ENCODE results near the gene USH1C.

USH1C gene

DNA sequence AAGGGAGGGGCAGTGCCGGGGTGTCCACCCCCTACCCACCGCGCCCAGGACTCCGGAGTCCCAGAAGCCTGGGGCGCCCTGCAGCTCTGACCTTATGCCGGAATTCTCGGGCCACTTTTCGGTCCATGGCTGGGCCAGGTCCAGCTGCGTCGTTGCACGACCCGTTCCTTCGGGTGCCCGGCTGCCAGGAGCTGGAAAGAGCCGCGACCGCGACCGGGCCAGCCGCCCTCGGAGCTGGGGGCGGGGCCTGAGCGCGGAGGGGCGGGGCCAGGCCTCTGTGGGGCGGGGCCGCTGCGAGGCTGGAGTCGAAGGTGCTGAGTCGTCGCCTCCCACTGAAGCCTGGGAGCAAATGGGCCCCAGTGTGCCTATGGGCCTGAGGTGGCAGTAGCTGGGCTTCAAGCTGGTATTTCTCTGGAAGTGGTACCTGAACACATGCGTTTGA is at the start of gene USH1C:
Gene USH1C (minus strand): TSS at position 236 of the 442 bp plus-strand sequence. CDS start 109 bp downstream, at position 127.
- peak; percentile 18 for DNase-seq

DNA sequence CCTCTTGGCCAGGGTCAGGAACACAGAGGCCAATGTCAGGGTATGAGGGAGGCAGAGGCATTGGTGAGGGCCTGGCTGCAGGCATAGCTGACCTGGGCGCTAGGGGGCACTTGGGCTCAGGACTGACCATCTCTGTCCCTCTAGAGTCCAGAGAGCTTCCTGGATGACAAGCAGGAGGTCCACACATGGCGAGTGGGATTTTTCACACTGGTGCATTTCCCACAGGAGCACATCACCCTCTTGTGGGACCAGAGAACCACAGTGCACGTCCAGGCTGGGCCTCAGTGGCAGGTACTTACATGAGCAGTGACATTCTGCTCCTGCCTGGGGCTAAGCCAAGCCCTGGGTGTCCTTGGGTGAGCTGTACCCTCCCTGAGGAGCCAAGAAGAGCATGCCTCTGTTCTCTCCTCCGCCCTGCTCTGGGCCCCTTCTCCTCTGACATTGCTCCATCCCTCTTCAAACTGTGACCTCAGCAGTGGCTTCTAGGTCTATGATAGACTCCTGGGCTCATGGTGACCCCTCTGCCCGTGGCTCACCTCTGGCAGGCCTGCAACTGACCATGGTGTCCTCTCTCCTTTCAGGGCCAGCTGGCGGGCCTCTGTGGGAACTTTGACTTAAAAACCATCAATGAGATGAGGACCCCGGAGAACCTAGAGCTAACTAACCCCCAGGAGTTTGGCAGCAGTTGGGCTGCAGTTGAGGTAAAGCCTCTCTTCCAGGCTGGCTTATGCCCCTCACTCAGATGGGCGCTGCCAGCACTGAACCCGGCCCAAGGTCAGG is 49.4 kb upstream of the USH1C start:
- no peak for DNase-seq

- no peak for DNase-seq
Measured at GRCh38 chr11:17591293-17591692, 47.1 kb upstream of the USH1C start.

- no peak for DNase-seq
Measured at GRCh38 chr11:17590463-17590862, 46.2 kb upstream of the USH1C start.

GRCh38 chr11:17588721-17589120 is 44.5 kb upstream of the USH1C start:
- no peak for DNase-seq

- DNase-seq, result no peak
Measured at GRCh38 chr11:17588166-17588565, 44.0 kb upstream of the USH1C start.

GRCh38 chr11:17585911-17586695 is 41.9 kb upstream of the USH1C start:
- DNase-seq, result no peak

- no peak for DNase-seq
Measured at GRCh38 chr11:17581732-17582053, 37.5 kb upstream of the USH1C start.

DNA sequence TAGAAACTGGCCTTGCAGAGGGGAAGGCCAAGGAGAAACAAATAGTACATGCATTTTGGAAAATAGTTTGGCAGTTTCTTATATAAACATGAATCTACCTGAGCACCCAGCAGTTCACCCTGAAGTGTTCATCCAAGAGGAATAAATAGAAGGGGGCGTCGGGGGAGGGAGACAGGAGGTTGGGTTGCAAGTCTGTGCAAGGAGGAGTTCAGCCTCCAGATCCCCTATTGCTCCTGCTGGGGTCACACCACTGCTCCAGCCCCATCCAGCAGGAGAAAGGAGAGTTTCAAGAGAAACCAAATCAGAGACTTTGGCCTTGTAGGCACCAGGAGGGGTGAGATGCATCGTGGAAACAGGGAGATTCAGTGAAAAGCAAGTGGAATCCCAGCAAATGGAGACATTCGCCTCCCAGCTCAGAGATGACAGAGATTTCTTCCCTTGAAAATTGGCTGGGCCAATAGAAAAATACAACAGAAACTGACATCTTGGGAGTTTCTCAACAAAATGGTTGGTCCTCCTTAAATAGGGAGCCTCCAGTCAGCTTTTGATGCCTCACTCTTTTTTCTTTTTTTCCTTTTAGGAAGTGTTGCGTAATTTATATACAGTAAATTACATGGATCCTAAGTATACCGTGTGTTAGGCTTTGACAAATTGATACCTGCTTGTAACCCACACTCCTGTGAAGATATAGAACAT is 37.0 kb upstream of the USH1C start:
- no peak for DNase-seq

- no peak for DNase-seq
Measured at GRCh38 chr11:17580271-17580670, 36.1 kb upstream of the USH1C start.

DNA sequence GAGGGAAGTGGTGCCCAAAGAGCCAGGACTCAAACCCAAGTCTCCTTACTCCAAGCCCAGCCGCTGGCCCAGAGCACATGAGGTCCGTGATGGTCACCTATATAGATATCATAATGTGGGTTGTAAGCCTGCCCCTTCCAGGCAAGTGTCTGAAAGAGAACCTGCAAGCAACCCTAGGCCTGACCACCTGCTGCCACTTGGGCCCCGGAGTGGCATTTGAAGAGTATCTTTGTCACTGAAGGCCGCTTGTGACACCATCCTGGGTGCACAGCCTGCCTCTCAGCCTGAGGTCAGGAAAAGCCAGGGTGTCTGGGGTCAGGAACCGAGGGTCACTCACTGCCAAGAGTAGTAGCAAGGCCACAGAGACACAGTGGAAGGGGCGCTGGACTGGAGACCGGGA is 35.2 kb upstream of the USH1C start:
- no peak for DNase-seq

- no peak for DNase-seq
Measured at GRCh38 chr11:17578958-17579357, 34.7 kb upstream of the USH1C start.

- no peak for DNase-seq
Measured at GRCh38 chr11:17578296-17578695, 34.1 kb upstream of the USH1C start.

DNA sequence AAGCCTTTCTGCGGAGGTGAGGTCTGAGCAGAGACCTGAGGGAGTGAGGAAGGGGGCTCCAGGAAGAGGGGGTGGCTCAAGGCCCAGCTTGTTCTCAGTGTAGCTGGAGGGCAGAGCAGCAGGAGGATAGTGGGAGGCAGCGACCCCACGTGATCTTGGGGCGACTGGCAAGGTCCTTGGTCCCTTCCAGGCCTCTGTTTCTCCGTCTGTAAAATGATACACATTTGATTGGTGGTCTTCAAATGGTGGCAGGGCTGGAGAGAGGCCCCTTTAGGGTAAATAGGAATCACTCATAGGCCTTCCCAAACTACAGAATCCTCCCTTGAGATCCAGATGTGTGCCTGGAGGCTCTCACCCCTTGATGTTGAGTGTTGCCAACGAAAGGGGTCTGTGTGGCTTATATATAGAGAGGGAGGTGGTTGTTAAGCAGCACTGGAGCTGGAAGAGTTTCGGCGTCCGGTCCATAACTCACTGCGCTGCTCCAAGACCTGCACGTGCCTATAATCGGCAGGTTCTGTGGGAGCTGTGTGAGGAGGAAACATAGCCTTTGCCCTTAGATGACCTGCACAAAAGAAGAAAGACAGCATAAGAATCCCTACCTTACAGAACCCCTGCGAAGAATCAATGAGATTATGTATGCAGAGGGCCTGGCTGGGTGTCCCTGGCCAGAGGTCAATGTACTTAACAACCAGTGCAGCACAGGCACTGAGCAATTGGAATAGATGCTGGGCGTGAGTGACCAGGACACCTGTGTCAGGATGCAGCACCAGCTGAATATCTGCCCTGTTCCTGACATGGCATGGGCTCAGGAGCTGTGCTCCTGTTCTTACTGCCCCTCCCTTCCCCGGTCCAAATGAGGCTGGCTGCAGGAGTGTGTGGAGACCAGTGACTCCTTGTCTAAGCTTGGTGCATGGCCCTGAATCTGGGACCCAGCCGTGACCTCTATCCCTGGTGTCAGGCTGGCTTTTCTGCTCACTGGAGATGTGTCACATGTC is 31.5 kb upstream of the USH1C start:
- no peak for DNase-seq

DNA sequence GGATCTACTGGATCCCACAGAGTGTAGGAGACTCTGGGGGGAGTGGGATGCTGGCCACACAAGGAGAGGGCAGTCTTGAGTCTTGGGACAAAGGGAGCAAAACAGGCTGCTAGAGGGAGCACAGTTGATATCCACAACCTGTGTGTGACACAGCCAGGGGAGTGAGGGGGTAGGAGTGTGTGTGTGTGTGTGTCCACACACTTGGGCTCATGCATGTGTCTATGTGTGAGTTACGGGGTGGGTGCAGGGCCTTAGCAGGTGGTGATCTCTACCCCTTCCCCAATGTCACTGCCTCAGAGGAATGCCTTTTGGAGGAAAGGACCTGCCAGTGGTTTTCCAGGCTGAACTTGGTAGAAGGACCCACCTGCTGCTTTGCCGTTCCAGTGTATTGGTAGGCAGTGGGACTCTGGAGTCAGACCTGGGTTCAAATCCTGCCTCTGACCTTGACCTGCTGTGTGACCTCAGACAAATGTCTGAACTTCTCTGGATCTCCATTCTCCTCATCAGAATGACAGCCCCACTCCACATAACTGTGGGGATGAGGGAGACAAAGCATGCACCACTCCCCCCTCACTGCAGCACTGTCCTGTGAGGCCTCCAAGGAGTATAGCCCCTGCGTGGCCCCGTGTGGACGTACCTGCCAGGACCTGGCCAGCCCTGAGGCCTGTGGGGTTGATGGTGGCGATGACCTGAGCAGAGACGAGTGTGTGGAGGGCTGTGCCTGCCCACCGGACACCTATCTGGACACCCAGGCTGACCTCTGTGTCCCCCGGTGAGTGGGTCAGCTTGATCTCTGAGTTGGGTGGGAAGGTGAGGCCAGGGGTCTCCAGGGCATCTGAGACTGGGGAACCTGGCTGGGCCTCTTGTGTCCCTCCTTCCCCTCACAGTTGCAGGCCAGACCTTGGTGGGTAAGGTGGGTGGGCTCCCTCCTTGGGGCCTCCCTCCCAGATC is 30.2 kb upstream of the USH1C start:
- no peak for DNase-seq

GRCh38 chr11:17573526-17573925 is 29.3 kb upstream of the USH1C start:
- no peak for DNase-seq

DNA sequence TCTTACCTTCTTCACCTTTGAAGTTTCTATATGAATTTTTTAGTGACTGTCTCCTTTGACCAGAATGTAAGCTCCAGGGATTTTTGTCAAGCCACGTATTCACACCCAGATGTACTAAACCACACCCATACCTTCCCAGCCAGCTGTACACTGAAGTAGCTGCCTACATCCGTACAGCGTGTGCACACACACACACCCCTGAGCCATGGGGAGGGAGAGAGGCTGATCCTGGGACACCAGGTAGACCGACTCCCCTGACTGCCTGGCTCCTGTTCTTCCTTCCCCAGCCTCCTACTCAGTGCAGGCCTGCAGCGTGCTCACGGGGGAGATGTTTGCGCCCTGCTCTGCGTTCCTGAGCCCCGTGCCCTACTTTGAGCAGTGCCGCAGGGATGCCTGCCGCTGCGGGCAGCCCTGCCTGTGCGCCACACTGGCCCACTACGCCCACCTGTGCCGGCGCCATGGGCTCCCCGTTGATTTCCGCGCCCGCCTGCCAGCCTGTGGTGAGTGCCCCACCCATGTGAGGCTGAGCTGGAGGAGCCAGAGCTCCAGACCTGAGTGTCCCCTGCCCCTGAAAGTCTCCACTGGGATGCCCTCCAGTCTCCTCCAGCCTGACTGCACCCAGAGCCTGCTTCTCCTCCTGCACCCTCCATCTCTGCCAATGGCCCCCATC is 28.7 kb upstream of the USH1C start:
- no peak for DNase-seq

GRCh38 chr11:17572359-17572690 is 28.1 kb upstream of the USH1C start:
- DNase-seq, result no peak

DNA sequence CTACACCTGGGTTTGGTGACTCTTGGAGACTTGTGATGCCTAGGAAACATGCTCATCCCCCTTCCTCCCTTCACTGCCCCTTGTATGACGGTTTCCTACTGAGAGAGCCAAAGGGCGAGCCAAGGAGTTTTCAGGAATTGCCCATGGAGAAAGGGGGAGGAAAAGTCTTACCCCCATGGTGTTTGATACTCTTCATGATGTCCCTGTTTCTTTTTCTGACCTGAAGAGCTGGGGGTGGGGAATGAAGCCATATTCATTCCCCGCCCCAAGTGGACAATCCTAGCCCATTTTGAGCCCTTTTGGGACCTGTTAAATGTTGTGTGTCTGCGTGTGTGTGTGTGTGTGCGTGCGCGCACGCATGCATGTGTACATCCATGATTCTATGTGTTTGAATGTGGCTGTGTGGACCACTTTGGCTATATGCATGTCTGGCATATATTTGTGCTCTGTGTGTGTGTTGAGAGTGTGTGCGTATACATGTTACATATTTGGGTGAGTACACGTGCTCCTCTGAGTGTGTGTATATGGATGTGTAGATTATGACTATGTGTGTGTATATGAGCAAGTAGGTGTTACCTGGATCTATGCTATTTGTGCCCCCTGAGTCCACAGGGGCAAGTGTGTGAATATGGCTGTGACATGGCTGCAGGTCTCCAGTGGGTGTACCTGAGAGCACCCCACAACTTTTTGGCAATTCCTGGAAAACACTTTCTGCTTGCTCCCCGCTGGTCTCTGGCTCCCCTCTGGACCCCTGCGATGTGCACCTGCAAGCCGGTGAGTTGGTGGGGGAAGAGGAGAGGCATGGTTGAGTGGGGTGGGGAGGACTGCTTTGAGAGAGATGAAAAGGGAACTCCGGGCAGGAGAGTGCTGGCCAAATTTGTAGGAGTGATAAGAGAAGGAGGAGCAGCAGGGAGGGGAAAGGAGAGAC is 27.5 kb upstream of the USH1C start:
- DNase-seq, result no peak

- DNase-seq, result no peak
Measured at GRCh38 chr11:17570034-17570433, 25.8 kb upstream of the USH1C start.

All from CD4-positive, alpha-beta T cell treated with Interleukin-17A for 4 hours (primary cell).